ENCODE results near the gene SORCS3.

- TF ChIP-seq POLR2A (IDR thresholded peaks at IDR 0.05; ENCODE audit: low read depth) (no peak), CTCF (IDR thresholded peaks at IDR 0.05) (peak; percentile 21 to 37 (median 37))
Measured at GRCh38 chr10:104642658-104643302, 1.7 kb downstream of the SORCS3 start.

All from esophagus muscularis mucosa (tissue), 3 donors.